Esophagus squamous epithelium (tissue), 4 donors: ENCODE data around the gene RGP1.

Source experiments
- CTCF ChIP-seq, 6 experiments: fragments of 450-650 bp in 4 of 6; fragments of 200-600 bp in 2 of 6; sonication (generic) in 2 of 6; IDR thresholded peaks; one replicate each; pipeline ENCODE4 v1.5.1; 2016 to 2019; ENCODE audit warnings: antibody characterized with exemption in 6 of 6, mild to moderate bottlenecking in 4 of 6, moderate library complexity in 4 of 6
- POLR2A ChIP-seq, 4 donors: fragments of 450-650 bp; IDR thresholded peaks; one replicate each; pipeline ENCODE4 v1.6.1; 2017; ENCODE audit warnings: antibody characterized with exemption in 4 of 4, mild to moderate bottlenecking in 4 of 4, moderate library complexity in 3 of 4

GRCh38 chr9:35714123-35714522, 35.0 kb upstream of the RGP1 start:
- TF ChIP-seq POLR2A (IDR thresholded peaks at IDR 0.05) (no peak), CTCF (IDR thresholded peaks at IDR 0.05) (no peak)
